ENCODE results near the gene ZC3H13.

ZC3H13 gene

GRCh38 chr13:46052319-46053161, at the start of gene ZC3H13:
ZC3H13 (minus strand) TSS chr13:46052746; CDS start chr13:46045507, 7,239 bp downstream.
- Histone ChIP-seq H3K4me1 (ENCODE audit: insufficient read depth, low read length) (peaks cover 23% of the 10 kb centered on the region), H2AFZ (ENCODE audit: low read depth, low read length) (peak within 1 kb of the TSS; percentile 56), H3K9me3 (ENCODE audit: low read length) (no peaks in the 10 kb centered on the region), H3K36me3 (ENCODE audit: insufficient read depth, low read length) (no peaks in the 10 kb centered on the region), H3K27me3 (ENCODE audit: insufficient read depth, low read length) (no peaks in the 10 kb centered on the region), H3K4me3 (ENCODE audit: low read length) (peak within 1 kb of the TSS; percentile 98)

GRCh38 chr13:46102255-46102605, 49.7 kb upstream of the ZC3H13 start:
- Histone ChIP-seq H3K4me3 (ENCODE audit: low read length) (no peak overlapping the region), H3K27me3 (ENCODE audit: insufficient read depth, low read length) (no peaks in the 10 kb centered on the region), H2AFZ (ENCODE audit: low read depth, low read length) (no peak overlapping the region), H3K4me1 (ENCODE audit: insufficient read depth, low read length) (no peaks in the 10 kb centered on the region), H3K9me3 (ENCODE audit: low read length) (no peaks in the 10 kb centered on the region), H3K36me3 (ENCODE audit: insufficient read depth, low read length) (no peaks in the 10 kb centered on the region)

- no peaks in the 10 kb centered on the region for H3K9me3 ChIP-seq (ENCODE audit: low read length)
- no peak overlapping the region for H3K4me3 ChIP-seq (ENCODE audit: low read length)
- no peaks in the 10 kb centered on the region for H3K4me1 ChIP-seq (ENCODE audit: insufficient read depth, low read length)
- H3K36me3 ChIP-seq (ENCODE audit: insufficient read depth, low read length) = no peaks in the 10 kb centered on the region
- no peaks in the 10 kb centered on the region for H3K27me3 ChIP-seq (ENCODE audit: insufficient read depth, low read length)
- H2AFZ ChIP-seq (ENCODE audit: low read depth, low read length) = no peak overlapping the region
These were observed 49.1 kb upstream of the ZC3H13 start for GRCh38 chr13:46101484-46102254.

- H3K36me3 ChIP-seq (ENCODE audit: insufficient read depth, low read length) = no peaks in the 10 kb centered on the region
- H3K27me3 ChIP-seq (ENCODE audit: insufficient read depth, low read length) = no peaks in the 10 kb centered on the region
- H2AFZ ChIP-seq (ENCODE audit: low read depth, low read length) = no peak overlapping the region
- H3K4me1 ChIP-seq (ENCODE audit: insufficient read depth, low read length) = no peaks in the 10 kb centered on the region
- H3K9me3 ChIP-seq (ENCODE audit: low read length) = no peaks in the 10 kb centered on the region
- no peak overlapping the region for H3K4me3 ChIP-seq (ENCODE audit: low read length)
These were observed 48.5 kb upstream of the ZC3H13 start for GRCh38 chr13:46101002-46101401.

- Histone ChIP-seq H3K4me3 (ENCODE audit: low read length) (no peak overlapping the region), H2AFZ (ENCODE audit: low read depth, low read length) (no peak overlapping the region), H3K36me3 (ENCODE audit: insufficient read depth, low read length) (no peaks in the 10 kb centered on the region), H3K27me3 (ENCODE audit: insufficient read depth, low read length) (no peaks in the 10 kb centered on the region), H3K4me1 (ENCODE audit: insufficient read depth, low read length) (no peaks in the 10 kb centered on the region), H3K9me3 (ENCODE audit: low read length) (no peaks in the 10 kb centered on the region)
These were observed 47.8 kb upstream of the ZC3H13 start for GRCh38 chr13:46100191-46100815.

GRCh38 chr13:46097663-46098062, 45.1 kb upstream of the ZC3H13 start:
- no peak overlapping the region for H3K4me3 ChIP-seq (ENCODE audit: low read length)
- no peak overlapping the region for H2AFZ ChIP-seq (ENCODE audit: low read depth, low read length)
- no peaks in the 10 kb centered on the region for H3K27me3 ChIP-seq (ENCODE audit: insufficient read depth, low read length)
- H3K36me3 ChIP-seq (ENCODE audit: insufficient read depth, low read length) = no peaks in the 10 kb centered on the region
- H3K9me3 ChIP-seq (ENCODE audit: low read length) = no peaks in the 10 kb centered on the region
- no peaks in the 10 kb centered on the region for H3K4me1 ChIP-seq (ENCODE audit: insufficient read depth, low read length)

- H3K27me3 ChIP-seq (ENCODE audit: insufficient read depth, low read length) = no peaks in the 10 kb centered on the region
- no peaks in the 10 kb centered on the region for H3K36me3 ChIP-seq (ENCODE audit: insufficient read depth, low read length)
- no peaks in the 10 kb centered on the region for H3K9me3 ChIP-seq (ENCODE audit: low read length)
- H3K4me1 ChIP-seq (ENCODE audit: insufficient read depth, low read length) = no peaks in the 10 kb centered on the region
- no peak overlapping the region for H2AFZ ChIP-seq (ENCODE audit: low read depth, low read length)
- no peak overlapping the region for H3K4me3 ChIP-seq (ENCODE audit: low read length)
These were observed 44.5 kb upstream of the ZC3H13 start for GRCh38 chr13:46097015-46097414.

- H2AFZ ChIP-seq (ENCODE audit: low read depth, low read length) = no peak overlapping the region
- no peaks in the 10 kb centered on the region for H3K27me3 ChIP-seq (ENCODE audit: insufficient read depth, low read length)
- no peaks in the 10 kb centered on the region for H3K9me3 ChIP-seq (ENCODE audit: low read length)
- no peaks in the 10 kb centered on the region for H3K4me1 ChIP-seq (ENCODE audit: insufficient read depth, low read length)
- no peak overlapping the region for H3K4me3 ChIP-seq (ENCODE audit: low read length)
- H3K36me3 ChIP-seq (ENCODE audit: insufficient read depth, low read length) = no peaks in the 10 kb centered on the region
These were observed 41.9 kb upstream of the ZC3H13 start for GRCh38 chr13:46094478-46094877.

- H2AFZ ChIP-seq (ENCODE audit: low read depth, low read length) = no peak overlapping the region
- no peaks in the 10 kb centered on the region for H3K9me3 ChIP-seq (ENCODE audit: low read length)
- no peak overlapping the region for H3K4me3 ChIP-seq (ENCODE audit: low read length)
- no peaks in the 10 kb centered on the region for H3K27me3 ChIP-seq (ENCODE audit: insufficient read depth, low read length)
- no peaks in the 10 kb centered on the region for H3K36me3 ChIP-seq (ENCODE audit: insufficient read depth, low read length)
- no peaks in the 10 kb centered on the region for H3K4me1 ChIP-seq (ENCODE audit: insufficient read depth, low read length)
These were observed 36.4 kb upstream of the ZC3H13 start for GRCh38 chr13:46088821-46089562.

GRCh38 chr13:46087481-46087880, 34.9 kb upstream of the ZC3H13 start:
- Histone ChIP-seq H3K4me3 (ENCODE audit: low read length) (no peak overlapping the region), H3K9me3 (ENCODE audit: low read length) (no peaks in the 10 kb centered on the region), H3K27me3 (ENCODE audit: insufficient read depth, low read length) (no peaks in the 10 kb centered on the region), H3K36me3 (ENCODE audit: insufficient read depth, low read length) (no peaks in the 10 kb centered on the region), H3K4me1 (ENCODE audit: insufficient read depth, low read length) (no peaks in the 10 kb centered on the region), H2AFZ (ENCODE audit: low read depth, low read length) (no peak overlapping the region)

GRCh38 chr13:46086985-46087384, 34.4 kb upstream of the ZC3H13 start:
- Histone ChIP-seq H3K9me3 (ENCODE audit: low read length) (no peaks in the 10 kb centered on the region), H3K36me3 (ENCODE audit: insufficient read depth, low read length) (no peaks in the 10 kb centered on the region), H3K27me3 (ENCODE audit: insufficient read depth, low read length) (no peaks in the 10 kb centered on the region), H3K4me1 (ENCODE audit: insufficient read depth, low read length) (no peaks in the 10 kb centered on the region), H3K4me3 (ENCODE audit: low read length) (no peak overlapping the region), H2AFZ (ENCODE audit: low read depth, low read length) (no peak overlapping the region)

GRCh38 chr13:46086421-46086922, 33.9 kb upstream of the ZC3H13 start:
- Histone ChIP-seq H3K9me3 (ENCODE audit: low read length) (no peaks in the 10 kb centered on the region), H3K36me3 (ENCODE audit: insufficient read depth, low read length) (no peaks in the 10 kb centered on the region), H3K27me3 (ENCODE audit: insufficient read depth, low read length) (no peaks in the 10 kb centered on the region), H3K4me1 (ENCODE audit: insufficient read depth, low read length) (no peaks in the 10 kb centered on the region), H2AFZ (ENCODE audit: low read depth, low read length) (no peak overlapping the region), H3K4me3 (ENCODE audit: low read length) (no peak overlapping the region)

Measured in neuron (in vitro differentiated cells).